IMR-90 (cell line): ENCODE measurements around the gene DUSP16. TPM values are rescaled to one million over a fixed set of nuclear protein-coding genes. Genes with fewer than 3 reads are reported as not detected.

Source experiments
- ATAC-seq: fragments of 200-7000 bp; cut with Tn5 transposase; 2 replicates; pipeline ENCODE4 v1.9.1; 2020; ENCODE audit warnings: low read depth, mild to moderate bottlenecking, moderate library complexity
- BruUV-seq: library from RNA; stranded (reverse); fragments of 400-500 nt; replicated peaks from 2 replicates; lab custom pipeline; 2021; lab: Mats Ljungman, UMichigan
- CTCF ChIA-PET: fragments of 300-600 bp; formaldehyde crosslinking; extraction: SDS; loops from one replicate; lab custom pipeline; 2021; ENCODE audit warnings: antibody characterized with exemption; lab: Yijun Ruan, JAX
- POLR2A ChIA-PET: fragments of 300-600 bp; sonication (Branson Sonifier 250); formaldehyde crosslinking; loops from one replicate; lab custom pipeline; 2022; ENCODE audit warnings: antibody characterized with exemption; ENCODE audit not compliant: unreplicated experiment; lab: Charles Lee
- DNase-seq: peaks from one replicate; pipeline ENCODE4 v3.0.0; 2013
- H2AFZ ChIP-seq: replicated peaks from 2 replicates; pipeline ENCODE3; 2013; ENCODE audit warnings: low read length, mild to moderate bottlenecking; ENCODE audit not compliant: poor library complexity
- H2AK5ac ChIP-seq: 2 replicates; pipeline ENCODE4 v1.6.1; 2013; ENCODE audit warnings: low read depth, low read length, inconsistent platforms
- H2AK9ac ChIP-seq: replicated peaks from 2 replicates; pipeline ENCODE3; 2013; ENCODE audit warnings: mild to moderate bottlenecking, low read depth, low read length, moderate library complexity; ENCODE audit not compliant: poor library complexity
- H2BK120ac ChIP-seq: 2 replicates; pipeline ENCODE4 v1.6.1; 2013; ENCODE audit warnings: low read depth, low read length, inconsistent platforms
- H2BK15ac ChIP-seq: 3 replicates; pipeline ENCODE4 v1.6.1; 2013; ENCODE audit warnings: low read depth, low read length, inconsistent platforms
- H2BK20ac ChIP-seq: 2 replicates; pipeline ENCODE4 v1.6.1; 2013; ENCODE audit warnings: low read depth, mild to moderate bottlenecking, inconsistent platforms, low read length, moderate library complexity
- H2BK5ac ChIP-seq: 2 replicates; pipeline ENCODE4 v1.6.1; 2013; ENCODE audit warnings: mild to moderate bottlenecking, low read depth, low read length, inconsistent platforms; ENCODE audit not compliant: poor library complexity, severe bottlenecking
- H3K14ac ChIP-seq: replicated peaks from 2 replicates; pipeline ENCODE4 v1.6.1; 2013; ENCODE audit warnings: low read depth, low read length, inconsistent platforms
- H3K18ac ChIP-seq: 2 replicates; pipeline ENCODE4 v1.6.1; 2013; ENCODE audit warnings: low read depth, low read length, control low read depth
- H3K23ac ChIP-seq: 2 replicates; pipeline ENCODE4 v1.6.1; 2013; ENCODE audit warnings: low read depth, low read length, inconsistent platforms
- H3K27ac ChIP-seq: 2 replicates; pipeline ENCODE4 v1.5.1; 2013; ENCODE audit warnings: mild to moderate bottlenecking, control low read depth, low read length; ENCODE audit not compliant: insufficient read depth
- H3K27me3 ChIP-seq: 2 replicates; pipeline ENCODE4 v1.6.1; 2013; ENCODE audit warnings: low read length; ENCODE audit not compliant: control insufficient read depth, insufficient read depth
- H3K36me3 ChIP-seq: 2 replicates; pipeline ENCODE4 v1.6.1; 2013; ENCODE audit warnings: low read length, mixed read lengths; ENCODE audit not compliant: control insufficient read depth, insufficient read depth
- H3K4ac ChIP-seq: 2 replicates; pipeline ENCODE4 v1.6.1; 2013; ENCODE audit warnings: low read depth, low read length, inconsistent platforms
- H3K4me1 ChIP-seq: 2 replicates; pipeline ENCODE4 v1.6.1; 2013; ENCODE audit warnings: low read length, mixed read lengths; ENCODE audit not compliant: control insufficient read depth, insufficient read depth
- H3K4me2 ChIP-seq: 2 replicates; pipeline ENCODE4 v1.6.1; 2013; ENCODE audit warnings: low read depth, mild to moderate bottlenecking, control low read depth, low read length, moderate library complexity
- H3K4me3 ChIP-seq: 2 replicates; pipeline ENCODE4 v1.5.1; 2013; ENCODE audit warnings: low read depth, mild to moderate bottlenecking, control low read depth, low read length, moderate library complexity; ENCODE audit not compliant: insufficient read depth
- H3K56ac ChIP-seq: 2 replicates; pipeline ENCODE4 v1.6.1; 2013; ENCODE audit warnings: low read length, inconsistent platforms; ENCODE audit not compliant: insufficient read depth; ENCODE audit errors: extremely low read depth
- H3K79me1 ChIP-seq, 2 experiments: 2 replicates each; pipeline ENCODE4 v1.6.1; 2013; ENCODE audit warnings: low read length in 2 of 2, inconsistent platforms in 1 of 2, low read depth in 1 of 2
- H3K9ac ChIP-seq: 2 replicates; pipeline ENCODE4 v1.6.1; 2013; ENCODE audit warnings: low read depth, low read length, control low read depth
- H3K9me1 ChIP-seq: 2 replicates; pipeline ENCODE4 v1.6.1; 2013; ENCODE audit warnings: low read length, inconsistent platforms; ENCODE audit not compliant: insufficient read depth
- H3K9me3 ChIP-seq: 2 replicates; pipeline ENCODE4 v1.6.1; 2013; ENCODE audit warnings: low read length; ENCODE audit not compliant: control insufficient read depth, insufficient read depth
- H4K20me1 ChIP-seq: 2 replicates; pipeline ENCODE4 v1.6.1; 2013; ENCODE audit warnings: low read length, inconsistent platforms; ENCODE audit not compliant: insufficient read depth
- H4K5ac ChIP-seq: 2 replicates; pipeline ENCODE4 v1.6.1; 2013; ENCODE audit warnings: mild to moderate bottlenecking, low read depth, low read length, control low read depth
- H4K8ac ChIP-seq, 2 experiments: 2 replicates each; pipeline ENCODE4 v1.6.1; 2013; ENCODE audit warnings: low read depth in 2 of 2, low read length in 2 of 2, control low read depth in 1 of 2, inconsistent platforms in 1 of 2
- H4K91ac ChIP-seq: 2 replicates; pipeline ENCODE4 v1.6.1; 2013; ENCODE audit warnings: low read depth, low read length, inconsistent platforms; ENCODE audit not compliant: insufficient read depth
- BHLHE40 ChIP-seq: fragments of 150-350 bp; IDR thresholded peaks from 2 replicates; pipeline ENCODE4 v1.6.1; 2016; ENCODE audit warnings: mild to moderate bottlenecking, low read depth, low read length
- NFE2L2 ChIP-seq: fragments of 150-350 bp; IDR thresholded peaks from 2 replicates; pipeline ENCODE4 v1.6.1; 2016; ENCODE audit warnings: low read depth, mild to moderate bottlenecking, low read length
- WGBS, 2 experiments: methylation state at CpG; one replicate each; pipeline versions ENCODE4 v1.1.5 to v1.1.7; 2013; ENCODE audit warnings: missing lambda C conversion rate in 2 of 2; ENCODE audit not compliant: insufficient read length in 1 of 2; ENCODE audit errors: extremely low coverage in 2 of 2; 5-methylcytosine and 5-hydroxymethylcytosine counted together
- dilution Hi-C: fragments of 300-500 bp; cut with HindIII; formaldehyde crosslinking; loops from one replicate; pipeline ENCODE4 v1.14.3; 2018; ENCODE audit warnings: low sequenced_read_pairs; ENCODE audit not compliant: unreplicated experiment
- in situ Hi-C: fragments of 300-500 bp; cut with MboI; formaldehyde crosslinking; loops from 3 replicates; pipeline ENCODE4 v1.14.3; 2019; ENCODE audit warnings: low sequenced_read_pairs, inconsistent platforms, mixed read lengths
- intact Hi-C: fragments of 100-400 bp; cut with micrococcal nuclease; formaldehyde crosslinking; loops from 2 replicates; pipeline ENCODE4 v1.10.0; 2022
- polyA plus RNA-seq, 3 experiments: library from polyadenylated mRNA; depleted of rRNA; stranded (reverse); fragments of >200 nt; gene quantifications; 2 replicates each; pipeline ENCODE4 v1.2.3, GENCODE V29; 2012; ENCODE audit warnings: low replicate concordance in 1 of 3
- total RNA-seq: library from RNA; depleted of rRNA; stranded (reverse); fragments of >200 nt; gene quantifications from 2 replicates; pipeline ENCODE4 v1.2.3, GENCODE V29; 2012

Gene DUSP16
- total and polyA plus RNA-seq, 2 of the 4 experiments (the other 2 are of a cell fraction) = 4.7 to 10.0 TPM

- TF ChIP-seq NFE2L2 = no peak
These were observed 56.2 kb downstream of the DUSP16 start (continued) for GRCh38 chr12:12506496-12506890.

DNA sequence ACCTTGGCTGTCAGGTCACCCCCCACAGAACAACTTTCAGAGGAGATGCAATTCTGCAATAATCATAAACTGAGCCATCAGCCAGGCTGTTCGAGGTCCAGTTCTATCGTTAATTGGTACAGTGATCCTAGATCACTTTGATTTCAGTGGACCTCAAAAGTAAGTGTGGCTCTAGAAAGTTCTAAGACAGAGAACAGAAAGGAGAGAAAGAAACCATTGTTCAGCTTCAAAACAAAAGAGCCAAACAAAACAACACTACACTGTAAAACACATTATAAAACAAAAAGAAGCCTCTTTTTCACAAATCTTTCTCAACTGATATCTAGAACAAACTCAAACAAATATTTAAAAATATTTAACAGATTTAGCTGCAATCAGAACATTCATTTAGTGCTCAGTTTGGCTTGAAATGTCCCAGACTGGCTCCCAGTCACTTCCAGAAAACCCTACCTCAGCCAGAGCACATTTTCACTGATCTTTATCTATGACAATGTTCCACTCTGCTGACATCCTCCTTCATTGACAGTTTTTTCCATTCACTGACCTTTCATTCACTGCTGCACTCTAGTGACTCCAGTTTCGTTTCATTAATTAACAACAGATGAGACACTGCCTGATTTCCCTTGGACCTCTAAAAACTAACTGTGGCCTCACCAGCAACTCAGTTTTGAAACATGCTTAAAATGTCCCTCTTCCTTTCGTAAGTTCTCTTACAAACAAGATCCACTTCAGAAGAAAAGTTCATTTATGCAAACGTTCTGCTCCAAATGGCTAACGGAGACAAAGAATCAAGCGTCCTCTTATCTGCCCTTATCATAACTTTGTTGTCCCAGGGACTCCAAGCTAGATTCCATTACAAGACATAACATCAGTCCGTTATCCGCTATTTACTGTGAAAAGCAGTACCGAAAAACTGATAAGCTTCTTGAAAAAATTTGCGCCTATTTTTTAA, 56.8 kb downstream of the DUSP16 start:
- Histone ChIP-seq H3K9ac (peak overlapping the region; percentile 39), H3K56ac (peak overlapping the region; percentile 62; the same call in 1 of the 2 replicates), H2BK20ac (peak overlapping the region; percentile 0; the same call in 1 of the 2 replicates), H3K36me3 (no peaks in the 10 kb centered on the region), H3K18ac (peak overlapping the region; percentile 56; the same call in 1 of the 2 replicates), H2AK5ac (0 out of 2 replicates have a peak overlapping the region, but pooled peaks have one; percentile 62), H4K8ac (peak overlapping the region in 1 of 2 experiments; percentile 23; a peak in 2 of 4 replicates), H3K79me1 (peaks cover 18 to 45% of the 10 kb centered on the region in 2 experiments; a peak in 3 of 4 replicates), H4K91ac (peak overlapping the region; percentile 33; the same call in 1 of the 2 replicates), H4K20me1 (peaks cover 3% of the 10 kb centered on the region; the same call in 1 of the 2 replicates), H3K4me1 (peaks cover 16% of the 10 kb centered on the region), H3K27me3 (no peaks in the 10 kb centered on the region), H3K23ac (peak overlapping the region; percentile 69; the same call in 1 of the 2 replicates), H3K9me3 (no peaks in the 10 kb centered on the region), H3K27ac (peak overlapping the region; percentile 56; the same call in 1 of the 2 replicates), H2BK5ac (peak overlapping the region; percentile 71), H2AFZ (no peak overlapping the region), H2BK15ac (no peak overlapping the region), H3K14ac (peak overlapping the region; percentile 62), H2AK9ac (no peak overlapping the region), H3K9me1 (peaks cover 13% of the 10 kb centered on the region), H4K5ac (no peak overlapping the region; the same call in none of the 2 replicates), H3K4me2 (peak overlapping the region; percentile 78), H3K4ac (peak overlapping the region; percentile 40; the same call in 1 of the 2 replicates), H3K4me3 (peak overlapping the region; percentile 30; the same call in 1 of the 2 replicates), H2BK120ac (peak overlapping the region; percentile 30; the same call in 1 of the 2 replicates)
- in situ Hi-C loops = no loop called here
- ChIA-PET POLR2A (interaction anchor here (0.5 to 0.8 kb wide), 3 partner anchors 17 to 148 kb away, joined by 3 to 4 read pairs (median 3); no protein-coding TSS in a partner anchor), CTCF (interaction anchor here (1.5 kb wide), 1 partner anchor 9 kb away, joined by 3 read pairs; no protein-coding TSS in a partner anchor)
- no peak for TF ChIP-seq BHLHE40
- BruUV-seq = no TSS peak
- DNase-seq (peak; percentile 65), ATAC-seq (peak; percentile 48)
- WGBS, 2 experiments = 0% methylated on average over 1 of the region's 11 CpGs; no CpG with 5 or more reads in 1 of the 2 experiments
- dilution Hi-C loops = no loop called here
- intact Hi-C loops = loop anchor here (5.0 kb wide), 3 partner anchors 56 to 151 kb away; partner anchors contain the start of gene DUSP16
